Activated CD4-positive, alpha-beta T cell treated with anti-CD3 and anti-CD28 coated beads, Interleukin-2, Interleukin-4, amounts not matched to agents 100 ng/mL and 50 ng/mL, durations not matched to agents 16 hours and 8 hours (primary cell): ENCODE data around the gene KRTAP4-6.
"Not testable (repeated sequence)": the region's sequence is repeated elsewhere in the genome, so short reads cannot be mapped to it uniquely, and the experiment has no call there.

Experiments
- DNase-seq: peaks from one replicate; pipeline ENCODE4 v3.0.0-alpha.2; 2020; ENCODE audit warnings: low spot score

The KRTAP4-6 gene

DNA sequence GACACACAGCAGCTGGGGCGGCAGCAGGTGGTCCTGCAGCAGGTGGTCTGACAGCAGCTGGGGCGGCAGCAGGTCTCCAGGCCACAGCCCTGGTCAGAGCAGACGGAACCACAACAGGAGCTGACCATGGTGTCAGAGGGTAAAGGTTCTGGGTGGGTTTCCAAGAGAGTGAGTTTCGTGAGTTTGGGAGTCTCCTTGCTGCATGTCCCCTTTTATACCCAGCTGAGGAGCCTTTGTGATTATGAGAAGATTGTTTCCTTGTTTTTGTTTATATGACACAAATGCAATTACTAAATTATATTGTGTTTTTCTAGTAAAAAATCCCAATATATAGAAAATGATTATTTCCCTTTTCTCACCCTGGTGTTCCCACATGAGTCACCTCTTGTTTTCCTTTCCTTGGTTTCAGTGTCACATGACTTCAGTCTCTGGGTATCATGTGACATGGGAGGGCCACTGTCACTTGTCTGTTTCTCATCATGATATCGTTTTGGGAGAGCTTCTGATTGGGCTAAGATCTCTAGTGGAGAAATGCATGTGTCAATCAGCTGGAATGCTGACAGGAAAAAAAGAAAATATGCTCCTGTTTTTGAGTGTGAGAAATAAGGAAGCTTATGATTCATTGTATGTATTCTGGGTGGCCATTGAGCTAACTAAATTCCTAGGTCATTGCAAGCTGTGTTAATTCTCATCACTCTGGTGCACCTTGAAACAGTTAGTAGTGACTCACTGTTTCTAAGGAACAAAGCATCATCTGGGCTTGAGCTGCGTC is at the start of gene KRTAP4-6:
Gene KRTAP4-6, minus strand, starts transcription at position 185 of the 772 bp plus-strand sequence. Its CDS starts 57 bp downstream, at position 128.
- no peak for DNase-seq

DNA sequence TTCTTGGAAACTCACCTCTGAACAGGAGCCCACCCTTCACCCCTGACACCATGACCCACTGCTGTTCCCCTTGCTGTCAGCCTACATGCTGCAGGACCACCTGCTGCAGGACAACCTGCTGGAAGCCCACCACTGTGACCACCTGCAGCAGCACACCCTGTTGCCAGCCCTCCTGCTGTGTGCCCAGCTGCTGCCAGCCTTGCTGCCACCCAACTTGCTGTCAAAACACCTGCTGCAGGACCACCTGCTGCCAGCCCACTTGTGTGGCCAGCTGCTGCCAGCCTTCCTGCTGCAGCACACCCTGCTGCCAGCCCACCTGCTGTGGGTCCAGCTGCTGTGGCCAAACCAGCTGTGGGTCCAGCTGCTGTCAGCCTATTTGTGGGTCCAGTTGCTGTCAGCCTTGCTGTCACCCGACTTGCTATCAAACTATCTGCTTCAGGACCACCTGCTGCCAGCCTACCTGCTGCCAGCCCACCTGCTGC is 49.5 kb upstream of the KRTAP4-6 start, which contains the start of gene KRTAP9-1:
Gene KRTAP9-1, plus strand, starts transcription at position 51 of the 482 bp plus-strand sequence. Its CDS starts 0 bp downstream, at position 51.
- DNase-seq, result not testable (repeated sequence)

DNA sequence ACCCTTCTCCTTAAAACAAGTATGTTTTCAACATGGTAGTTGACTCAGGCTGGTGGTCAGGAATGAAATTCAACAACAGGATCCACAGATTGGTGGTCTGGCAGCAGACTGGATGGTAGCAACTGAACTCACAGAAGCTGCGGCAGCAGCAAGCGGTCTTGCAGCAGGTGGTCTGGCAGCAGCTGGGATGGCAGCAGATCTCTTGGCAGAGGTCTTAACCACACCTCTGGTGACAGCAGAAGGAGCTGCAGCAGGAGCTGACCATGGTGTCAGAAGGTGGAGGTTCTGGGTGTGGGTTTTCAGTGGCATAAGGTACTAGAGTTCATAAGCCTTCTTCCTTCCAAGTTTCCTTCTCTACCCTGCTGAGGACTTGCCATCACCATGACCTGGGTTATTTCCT is 46.5 kb upstream of the KRTAP4-6 start:
- DNase-seq, result no peak

DNA sequence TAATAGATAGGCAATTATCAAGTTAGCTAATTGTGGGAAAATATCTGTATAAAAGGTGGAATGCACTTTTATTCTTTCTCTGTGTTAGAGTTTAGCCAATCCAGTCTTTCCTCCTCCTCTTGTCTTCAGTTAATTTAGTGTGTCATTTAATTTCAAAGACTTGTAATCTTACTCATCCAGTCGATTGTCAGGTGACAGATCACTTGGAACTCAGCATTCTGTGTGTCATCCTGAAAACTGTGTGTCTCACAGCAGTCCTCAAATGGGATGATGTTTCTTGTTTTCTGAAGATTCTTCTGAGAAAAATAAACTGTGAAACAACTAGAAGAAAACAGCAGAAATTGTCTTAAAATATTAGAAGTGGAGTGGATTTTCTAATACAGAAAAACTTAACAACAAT is 44.7 kb upstream of the KRTAP4-6 start:
- DNase-seq, result no peak

DNA sequence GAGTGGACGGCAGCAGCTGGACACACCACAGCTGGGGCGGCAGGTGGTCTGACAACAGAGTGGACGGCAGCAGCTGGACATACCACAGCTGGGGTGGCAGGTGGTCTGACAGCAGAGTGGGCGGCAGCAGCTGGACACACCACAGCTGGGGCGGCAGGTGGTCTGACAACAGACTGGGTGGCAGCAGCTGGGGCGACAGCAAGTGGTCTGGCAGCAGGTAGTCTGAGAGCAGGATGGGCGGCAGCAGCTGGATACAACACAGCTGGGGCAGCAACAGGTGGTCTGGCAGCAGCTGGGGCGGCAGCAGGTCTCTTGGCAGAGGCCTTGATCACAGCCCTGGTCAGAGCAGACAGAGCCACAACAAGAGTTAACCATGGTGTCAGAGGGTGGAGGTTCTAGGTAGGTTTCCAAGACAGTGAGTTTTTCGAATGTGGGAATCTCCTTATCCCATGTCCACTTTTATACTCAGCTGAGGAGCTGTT is 44.2 kb upstream of the KRTAP4-6 start, which contains the start of gene KRTAP4-1:
Gene KRTAP4-1, minus strand, starts transcription at position 432 of the 482 bp plus-strand sequence. Its CDS starts 57 bp downstream, at position 375.
- no peak for DNase-seq

DNA sequence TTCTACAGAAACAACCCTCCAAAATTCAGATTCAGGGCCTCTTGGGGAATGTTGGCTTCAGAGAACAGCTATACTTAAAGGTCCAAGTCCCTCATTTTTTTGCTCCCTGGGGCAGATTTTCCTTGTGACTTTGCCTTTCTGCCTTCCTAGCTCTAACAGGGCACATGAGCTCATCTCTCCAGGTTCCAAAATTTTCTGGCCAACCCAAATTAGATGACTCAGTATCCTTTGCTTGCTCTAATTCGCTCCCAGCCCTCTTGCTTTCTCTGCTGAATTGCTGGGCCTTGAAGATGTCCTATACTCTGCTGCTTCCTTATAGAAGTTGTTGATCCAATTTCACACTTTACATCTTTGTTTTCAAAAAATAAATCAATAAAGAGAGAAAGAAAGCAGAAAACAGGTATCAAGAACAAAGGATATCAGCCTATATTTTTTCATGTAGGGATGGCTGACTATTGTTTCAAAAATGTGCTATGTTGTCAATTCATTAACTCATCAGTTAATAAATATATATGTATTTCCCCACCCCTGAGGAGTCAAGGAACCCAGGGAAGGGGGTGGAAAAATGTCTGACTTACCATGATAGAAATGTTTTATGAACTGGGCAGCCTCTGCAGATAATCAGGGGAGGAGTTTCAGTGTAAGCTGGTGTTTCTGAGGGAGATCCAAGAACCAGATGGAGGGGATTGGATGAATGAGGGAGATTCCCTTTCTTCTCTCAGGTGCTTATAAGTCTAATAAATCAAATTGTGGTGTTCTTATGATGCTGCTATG is 38.7 kb upstream of the KRTAP4-6 start:
- no peak for DNase-seq

DNA sequence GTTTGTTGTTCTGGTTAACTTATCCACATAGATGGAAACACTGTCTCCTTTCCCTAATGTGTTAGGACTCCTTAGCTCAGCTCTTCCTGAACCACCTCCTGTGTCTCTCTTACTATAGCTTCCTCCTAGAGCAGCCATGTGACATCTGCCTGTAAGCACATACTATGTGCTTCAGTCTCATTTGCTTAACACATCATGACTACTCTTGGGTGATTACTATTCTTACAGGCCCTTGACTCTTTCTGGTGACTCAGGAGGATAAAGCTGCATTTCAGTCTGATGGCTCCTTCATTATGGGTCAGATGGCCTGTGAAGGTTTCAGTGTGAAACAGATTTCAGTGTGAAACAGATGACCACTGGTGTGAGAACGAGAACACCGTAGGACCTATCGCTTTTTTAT is 38.0 kb upstream of the KRTAP4-6 start:
- DNase-seq, result no peak

DNA sequence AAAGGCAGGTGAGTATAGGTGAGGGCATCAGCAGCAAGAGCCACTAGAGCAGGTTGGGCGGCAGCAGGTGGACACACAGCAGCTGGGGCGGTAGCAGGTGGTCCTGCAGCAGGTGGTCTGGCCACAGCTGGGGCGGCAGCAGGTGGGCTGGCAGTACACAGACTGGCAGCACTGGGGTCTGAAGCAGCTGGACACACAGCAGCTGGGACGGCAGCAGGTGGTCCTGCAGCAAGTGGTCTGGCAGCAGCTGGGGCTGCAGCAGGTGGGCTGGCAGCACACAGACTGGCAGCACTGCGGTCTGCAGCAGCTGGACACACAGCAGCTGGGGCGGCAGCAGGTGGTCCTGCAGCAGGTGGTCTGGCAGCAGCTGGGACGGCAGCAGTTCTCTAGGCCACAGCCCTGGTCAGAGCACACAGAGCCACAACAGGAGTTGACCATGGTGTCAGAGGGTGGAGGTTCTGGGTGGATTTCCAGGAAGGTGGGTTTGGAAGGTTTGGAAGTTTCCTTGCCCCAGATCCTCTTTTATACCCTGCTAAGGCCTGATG is 37.5 kb upstream of the KRTAP4-6 start, which contains the start of gene KRTAP4-2:
Gene KRTAP4-2, minus strand, starts transcription at position 495 of the 545 bp plus-strand sequence. Its CDS starts 57 bp downstream, at position 438.
- no peak for DNase-seq

DNA sequence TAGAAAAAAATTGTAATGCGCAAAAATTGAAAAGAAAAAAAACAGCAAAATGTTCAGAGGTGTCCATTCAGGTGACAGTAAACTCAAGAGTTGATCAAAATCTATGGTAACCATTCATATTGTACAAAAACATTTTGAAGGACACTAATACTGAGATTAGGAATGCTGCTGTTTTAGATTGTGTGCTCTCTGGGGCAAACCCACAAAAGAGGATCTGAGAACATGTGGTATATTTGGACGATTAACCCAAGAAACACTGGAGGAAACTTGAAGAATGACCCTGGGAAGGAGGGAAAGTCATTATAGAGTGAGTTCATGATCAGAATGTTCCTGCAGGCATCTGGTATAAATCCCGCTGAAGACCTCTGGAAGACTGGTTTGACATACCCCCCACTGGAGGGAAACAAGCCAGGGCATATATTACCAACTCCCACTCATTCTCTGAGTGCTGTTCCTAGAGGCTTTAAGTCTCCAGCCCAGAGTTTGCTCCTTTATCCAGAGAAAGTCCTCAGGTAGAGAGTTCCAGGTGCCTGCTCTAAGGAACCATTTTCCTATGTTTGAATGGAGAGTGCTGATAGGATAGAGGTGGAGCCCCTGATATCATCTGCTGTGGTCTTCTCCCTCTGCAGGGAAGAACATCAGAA is 36.5 kb upstream of the KRTAP4-6 start:
- DNase-seq, result no peak

DNA sequence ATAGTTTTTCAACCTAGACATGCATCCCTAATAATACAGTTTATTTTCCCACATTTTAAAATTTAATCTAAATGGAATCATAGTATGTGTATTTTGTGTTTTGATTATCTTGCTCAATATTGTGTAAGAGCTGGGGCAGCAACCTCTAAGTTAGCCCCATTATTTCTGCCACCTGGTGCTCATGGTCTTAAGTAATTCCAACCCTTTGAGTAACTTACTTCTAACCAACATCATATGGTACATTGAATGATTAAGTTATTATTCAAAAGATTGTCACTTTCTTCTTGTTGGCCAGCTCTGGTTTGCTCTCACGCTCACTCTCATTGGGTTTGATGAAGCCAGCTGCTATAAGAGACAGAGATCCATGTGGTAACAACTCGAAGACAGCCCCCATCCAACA is 31.5 kb upstream of the KRTAP4-6 start:
- no peak for DNase-seq

DNA sequence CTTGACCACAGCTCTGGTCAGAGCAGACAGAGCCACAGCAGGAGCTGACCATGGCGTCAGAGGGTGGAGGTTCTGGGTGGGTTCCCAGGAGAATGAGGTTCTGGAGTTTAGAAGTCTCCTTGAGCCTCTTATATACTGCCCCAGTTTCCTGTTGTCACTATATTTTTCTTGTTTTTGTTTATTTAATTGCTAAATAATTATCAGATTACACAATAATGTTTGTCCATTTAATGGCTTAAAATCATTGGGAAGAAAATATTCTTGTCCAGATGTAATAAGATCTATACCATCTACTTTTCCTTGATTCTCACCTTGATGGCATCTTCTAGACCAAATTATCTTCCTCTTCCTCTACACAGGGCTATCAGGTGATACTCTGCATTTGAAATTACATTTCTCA is 27.8 kb upstream of the KRTAP4-6 start, which contains the start of gene KRTAP4-3:
Gene KRTAP4-3, minus strand, starts transcription at position 101 of the 400 bp plus-strand sequence. Its CDS starts 49 bp downstream, at position 52.
- DNase-seq, result no peak

DNA sequence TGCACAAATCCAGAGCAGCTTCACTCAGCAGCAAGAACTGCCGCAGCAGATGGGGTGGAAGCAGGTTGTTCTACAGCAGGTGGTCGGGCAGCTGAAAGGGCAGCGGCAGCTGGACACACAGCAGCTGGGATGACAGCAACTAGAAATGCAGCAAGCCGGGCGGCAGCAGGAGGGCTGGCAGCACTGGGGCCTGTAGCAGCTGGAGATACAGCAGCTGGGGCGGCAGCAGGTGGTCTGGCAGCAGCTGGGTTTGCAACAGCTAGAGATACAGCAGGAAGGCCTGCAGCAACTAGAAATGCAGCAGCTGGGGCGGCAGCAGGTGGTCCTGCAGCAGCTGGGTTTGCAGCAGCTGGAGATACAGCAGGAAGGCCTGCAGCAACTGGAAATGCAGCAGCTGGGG is 27.2 kb upstream of the KRTAP4-6 start:
- no peak for DNase-seq

DNA sequence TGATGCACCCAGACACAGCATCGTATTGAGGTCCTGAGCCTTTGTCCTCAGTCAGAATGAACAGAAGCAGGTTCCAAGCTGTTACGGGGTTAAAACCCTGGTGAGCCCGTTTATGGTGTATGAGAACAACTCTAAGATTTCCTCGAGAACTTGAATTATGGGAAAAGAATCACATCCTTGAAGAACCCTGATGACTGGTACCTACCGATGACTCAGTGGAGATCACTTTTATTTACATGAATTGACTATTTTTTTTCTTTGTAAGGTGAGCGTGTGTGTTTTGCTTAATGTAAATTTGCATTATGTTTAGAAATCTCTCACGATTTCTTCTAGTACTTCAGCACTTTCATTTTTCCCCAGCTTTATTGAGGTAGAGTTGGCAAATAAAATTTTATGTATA is 23.5 kb upstream of the KRTAP4-6 start:
- DNase-seq, result no peak

DNA sequence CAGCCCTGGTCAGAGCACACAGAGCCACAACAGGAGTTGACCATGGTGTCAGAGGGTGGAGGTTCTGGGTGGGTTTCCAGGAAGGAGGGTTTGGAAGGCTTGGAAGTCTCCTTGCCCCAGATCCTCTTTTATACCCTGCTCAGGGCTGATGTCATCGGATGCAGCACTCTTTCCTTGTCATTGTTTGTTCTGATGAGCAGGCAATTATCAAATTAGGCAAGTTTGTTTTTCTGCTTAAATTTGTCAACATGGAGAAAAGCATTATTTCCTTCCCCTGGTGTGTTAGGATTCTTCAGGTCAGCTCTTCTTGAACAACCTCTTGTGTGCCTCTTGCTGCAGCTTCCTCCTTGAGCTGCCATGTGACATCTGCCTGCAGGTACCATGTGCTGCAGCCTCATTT is 20.3 kb upstream of the KRTAP4-6 start, which contains the start of gene KRTAP4-4:
Gene KRTAP4-4, minus strand, starts transcription at position 101 of the 400 bp plus-strand sequence. Its CDS starts 57 bp downstream, at position 44.
- no peak for DNase-seq

DNA sequence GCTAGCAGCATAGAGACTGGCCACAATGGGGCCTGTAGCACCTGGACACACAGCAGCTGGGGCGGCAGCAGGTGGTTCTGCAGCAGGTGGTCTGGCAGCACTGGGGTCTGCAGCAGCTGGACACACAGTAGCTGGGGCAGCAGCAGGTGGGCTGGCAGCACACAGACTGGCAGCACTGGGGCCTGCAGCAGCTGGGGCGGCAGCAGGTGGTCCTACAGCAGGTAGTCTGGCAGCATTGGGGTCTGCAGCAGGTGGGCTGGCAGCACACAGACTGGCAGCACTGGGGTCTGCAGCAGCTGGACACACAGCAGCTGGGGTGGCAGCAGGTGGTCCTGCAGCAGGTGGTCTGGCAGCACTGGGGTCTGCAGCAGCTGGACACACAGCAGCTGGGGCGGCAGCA is 19.8 kb upstream of the KRTAP4-6 start:
- not testable (repeated sequence) for DNase-seq

DNA sequence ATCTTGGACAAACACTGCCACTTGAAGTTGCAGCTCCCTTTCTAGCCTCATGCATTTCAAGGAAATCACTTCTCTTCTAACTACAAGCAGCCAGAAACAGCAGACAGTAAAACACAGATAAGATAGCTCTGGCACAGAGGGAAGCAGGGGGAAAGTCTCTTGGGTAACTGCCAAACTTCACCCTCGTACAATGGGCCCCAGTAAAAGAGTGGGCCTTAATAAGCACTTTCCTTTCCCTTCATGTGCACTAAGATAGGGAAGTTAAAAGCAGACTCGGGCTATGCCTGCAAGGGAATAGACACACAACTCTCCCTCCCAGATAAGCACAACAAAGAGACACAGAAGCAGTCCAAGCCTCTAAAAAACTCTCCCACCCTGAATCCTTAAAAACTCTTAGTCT is 13.5 kb upstream of the KRTAP4-6 start:
- DNase-seq, result no peak

DNA sequence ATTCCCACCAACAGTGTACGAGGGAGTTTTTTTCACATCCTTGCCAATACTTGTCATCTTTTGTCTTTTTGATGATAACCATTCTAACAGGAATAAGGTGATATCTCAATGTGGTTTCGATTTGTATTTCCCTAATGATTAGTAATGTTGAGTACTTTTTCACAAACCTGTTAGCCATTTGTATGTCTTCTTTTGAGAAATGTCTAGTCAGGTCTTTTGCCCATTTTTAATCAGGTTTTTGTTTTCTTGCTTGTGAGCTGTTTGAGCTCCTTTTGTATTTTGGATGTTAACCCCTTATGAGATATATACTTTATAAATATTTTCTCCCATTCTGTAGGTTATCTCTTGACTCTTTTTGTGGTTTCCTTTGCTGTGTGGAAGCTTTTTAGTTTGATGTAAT is 11.2 kb upstream of the KRTAP4-6 start:
- no peak for DNase-seq

DNA sequence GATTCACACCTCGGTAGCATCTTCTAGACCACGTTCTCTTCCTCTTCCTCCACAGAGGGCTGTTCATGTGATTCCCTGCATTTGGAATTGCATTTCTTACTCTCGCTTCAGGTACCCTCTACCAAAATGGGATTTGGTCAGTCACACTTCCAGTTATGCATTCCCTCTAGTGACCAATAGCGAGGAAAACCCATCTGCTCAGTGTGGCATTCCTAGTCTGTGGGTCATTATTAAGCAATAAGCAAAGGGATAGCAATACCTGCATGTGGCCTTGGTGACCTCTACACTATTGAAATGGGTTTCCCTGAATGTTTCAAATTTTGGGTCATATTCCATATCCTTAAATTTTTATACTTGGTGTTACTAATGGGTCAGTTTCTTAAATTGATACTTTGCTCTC is 9.7 kb upstream of the KRTAP4-6 start:
- DNase-seq, result no peak

DNA sequence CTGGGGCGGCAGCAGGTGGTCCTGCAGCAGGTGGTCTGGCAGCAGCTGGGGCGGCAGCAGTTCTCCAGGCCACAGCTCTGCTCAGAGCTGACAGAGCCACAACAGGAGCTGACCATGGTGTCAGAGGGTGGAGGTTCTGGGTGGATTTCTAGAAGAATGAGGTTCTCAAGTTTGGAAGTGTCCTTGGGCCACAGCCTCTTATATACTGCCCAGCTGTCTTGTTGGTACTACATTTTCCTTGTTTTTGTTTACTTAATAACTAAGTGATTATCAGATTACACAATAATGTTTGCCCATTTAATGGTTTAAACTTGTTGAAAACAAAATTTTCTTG is 9.3 kb upstream of the KRTAP4-6 start, which contains the start of gene KRTAP4-5:
Gene KRTAP4-5, minus strand, starts transcription at position 174 of the 334 bp plus-strand sequence. Its CDS starts 58 bp downstream, at position 116.
- DNase-seq, result no peak

DNA sequence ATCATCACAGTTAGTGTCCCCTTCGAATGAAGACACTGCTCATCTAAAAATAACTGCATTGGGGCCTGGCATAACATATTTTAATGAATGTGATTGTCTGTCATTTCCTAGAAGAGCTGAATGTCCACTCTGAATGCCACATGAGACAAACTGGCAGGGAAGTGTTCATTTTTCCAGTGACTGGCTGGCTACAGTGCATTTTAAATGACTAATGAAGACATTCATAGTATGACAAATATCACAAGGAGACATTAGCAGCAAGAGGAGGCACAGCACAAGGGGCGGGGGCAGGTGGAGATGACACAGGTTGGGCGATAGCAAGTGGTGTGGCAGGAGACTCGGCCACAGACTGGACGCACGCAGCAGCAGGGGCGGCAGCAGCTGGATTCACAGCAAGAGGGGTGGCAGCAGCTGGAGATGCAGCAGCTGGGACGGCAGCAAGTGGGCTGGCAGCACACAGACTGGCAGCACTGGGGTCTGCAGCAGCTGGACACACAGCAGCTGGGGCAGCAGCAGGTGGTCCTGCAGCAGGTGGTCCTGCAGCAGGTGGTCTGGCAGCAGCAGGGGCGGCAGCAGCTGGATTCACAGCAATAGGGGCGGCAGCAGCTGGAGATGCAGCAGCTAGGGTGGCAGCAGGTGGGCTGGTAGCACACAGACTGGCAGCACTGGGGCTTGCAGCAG is 8.8 kb upstream of the KRTAP4-6 start:
- DNase-seq, result not testable (repeated sequence)
